NCI-H2107 (cell line): ENCODE results near the gene CSAG1.
"Not testable (repeated sequence)": the region's sequence is repeated elsewhere in the genome, so short reads cannot be mapped to it uniquely, and the experiment has no call there.

Experiments used
- DNase-seq: peaks from one replicate; lab custom pipeline; 2025; lab: John Stamatoyannopoulos, UW

Gene CSAG1

DNA sequence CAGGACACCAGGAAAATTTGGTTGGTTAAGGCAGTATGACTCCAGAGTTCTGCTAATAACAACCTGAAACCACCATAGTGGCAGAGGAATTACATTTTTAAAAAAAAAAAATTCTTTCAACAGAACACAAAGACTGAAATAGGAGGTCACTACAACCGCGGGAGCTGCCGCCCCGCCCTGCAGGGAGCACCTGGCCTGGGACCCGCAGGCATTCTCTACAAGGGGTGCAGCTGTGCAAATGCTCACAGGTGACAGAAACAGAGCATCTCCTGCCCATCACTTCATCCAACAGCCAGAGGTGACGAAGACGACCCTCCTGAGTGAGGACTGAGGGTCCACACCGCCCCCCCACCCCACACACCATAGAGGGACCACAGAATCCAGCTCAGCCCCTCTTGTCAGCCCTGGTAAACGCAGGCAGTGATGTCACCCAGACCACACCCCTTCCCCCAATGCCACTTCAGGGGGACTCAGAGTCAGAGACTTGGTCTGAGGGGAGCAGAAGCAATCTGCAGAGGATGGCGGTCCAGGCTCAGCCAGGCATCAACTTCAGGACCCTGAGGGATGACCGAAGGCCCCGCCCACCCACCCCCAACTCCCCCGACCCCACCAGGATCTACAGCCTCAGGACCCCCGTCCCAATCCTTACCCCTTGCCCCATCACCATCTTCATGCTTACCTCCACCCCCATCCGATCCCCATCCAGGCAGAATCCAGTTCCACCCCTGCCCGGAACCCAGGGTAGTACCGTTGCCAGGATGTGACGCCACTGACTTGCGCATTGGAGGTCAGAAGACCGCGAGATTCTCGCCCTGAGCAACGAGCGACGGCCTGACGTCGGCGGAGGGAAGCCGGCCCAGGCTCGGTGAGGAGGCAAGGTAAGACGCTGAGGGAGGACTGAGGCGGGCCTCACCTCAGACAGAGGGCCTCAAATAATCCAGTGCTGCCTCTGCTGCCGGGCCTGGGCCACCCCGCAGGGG lies 35.3 kb downstream of the CSAG1 start, which contains the start of gene MAGEA3:
Gene MAGEA3 (plus strand): TSS at position 843 of the 980 bp plus-strand sequence. CDS start 2,039 bp downstream, outside the sequence.
- not testable (repeated sequence) for DNase-seq

DNA sequence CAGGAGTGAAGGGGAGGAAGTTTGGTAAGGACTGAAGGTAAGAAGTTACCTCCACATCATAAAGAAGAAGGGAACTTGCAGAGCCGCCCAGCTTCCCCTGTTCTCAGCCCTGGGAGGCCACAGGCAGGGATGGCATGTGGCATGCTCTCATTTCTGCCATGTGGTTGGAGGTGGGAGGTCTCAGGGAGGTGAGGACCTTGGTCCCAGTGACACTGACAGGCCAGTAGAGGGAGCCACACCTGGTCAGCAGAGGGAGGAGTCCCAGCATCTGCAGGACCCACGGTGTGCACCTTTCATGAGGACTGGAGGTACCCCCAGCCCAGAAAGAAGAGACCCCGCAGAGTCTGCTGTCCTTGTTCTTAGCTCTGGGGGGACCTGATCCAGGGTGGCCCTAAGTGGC lies 52.5 kb downstream of the CSAG1 start:
- DNase-seq: not testable (repeated sequence)
